Right lobe of liver (tissue), 4 donors: ENCODE measurements around the gene NOD2.

Experiments
- CTCF ChIP-seq, 4 donors: fragments of 200-600 bp in 3 of 4; fragments of 450-650 bp in 1 of 4; IDR thresholded peaks; one replicate each; pipeline versions ENCODE4 v1.5.1 to v1.8.0; 2016 to 2022; ENCODE audit warnings: antibody characterized with exemption in 4 of 4, mild to moderate bottlenecking in 2 of 4
- POLR2A ChIP-seq: fragments of 450-650 bp; IDR thresholded peaks from one replicate; pipeline ENCODE4 v1.6.1; 2017; ENCODE audit warnings: antibody characterized with exemption, mild to moderate bottlenecking
- donor health status: DM: no; HTN: no; CAD: no.
- donor health status: DM: no; HTN: no; CAD: no.
- donor health status: DM: no; HTN: yes; CAD: no.

DNA sequence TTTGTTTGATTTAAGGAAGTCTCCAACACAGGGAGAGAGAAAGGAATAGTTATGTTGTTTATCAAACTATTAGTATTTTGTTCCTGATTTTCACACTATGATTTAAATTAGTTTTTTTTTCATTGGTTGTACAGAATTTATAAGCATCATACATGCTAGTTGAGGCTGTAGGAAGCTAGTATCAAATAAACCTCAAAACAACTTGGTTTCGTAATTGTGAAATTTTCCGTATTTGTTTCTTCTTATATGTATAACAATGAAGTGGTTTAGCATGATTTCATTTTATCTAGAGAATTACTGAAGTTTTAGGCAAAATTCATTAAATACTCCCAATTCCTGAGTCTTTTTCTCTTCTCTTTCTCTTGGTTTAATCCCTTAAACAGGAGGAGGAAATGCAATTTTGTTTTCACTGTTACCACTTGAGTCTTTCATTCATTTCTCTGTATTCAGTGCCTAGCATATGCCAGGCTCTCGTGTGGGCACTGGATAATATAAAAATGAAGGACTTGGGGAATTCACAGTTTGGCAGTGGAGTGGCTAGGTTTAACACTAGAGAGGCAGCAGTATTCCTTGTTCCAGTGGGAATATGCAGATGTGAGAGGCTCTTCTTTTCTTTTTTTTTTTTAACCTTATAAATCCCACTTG is 50.3 kb downstream of the NOD2 start:
- TF ChIP-seq POLR2A (no peak), CTCF (IDR thresholded peaks at IDR 0.05) (no peak)
